Gastroesophageal sphincter (tissue), 3 donors: ENCODE results near the gene RPL3.

Experiments
- POLR2A ChIP-seq, 2 donors: fragments of 450-650 bp; IDR thresholded peaks; one replicate each; pipeline ENCODE4 v1.6.1; 2017; ENCODE audit warnings: antibody characterized with exemption in 2 of 2, mild to moderate bottlenecking in 2 of 2, moderate library complexity in 1 of 2
- POLR2AphosphoS5 ChIP-seq: sonication (generic); formaldehyde crosslinking; IDR thresholded peaks from one replicate; pipeline ENCODE4 v1.6.1; 2017; ENCODE audit warnings: antibody characterized with exemption
- TF ChIP-seq, protein P1 (sequence below), 4 experiments: fragments of 200-600 bp in 2 of 4; fragments of 450-650 bp in 2 of 4; sonication (generic) in 1 of 4; IDR thresholded peaks; one replicate each; pipeline ENCODE4 v1.5.1; 2017 to 2019; ENCODE audit warnings: antibody characterized with exemption in 4 of 4, mild to moderate bottlenecking in 2 of 4, moderate library complexity in 2 of 4

DNA sequence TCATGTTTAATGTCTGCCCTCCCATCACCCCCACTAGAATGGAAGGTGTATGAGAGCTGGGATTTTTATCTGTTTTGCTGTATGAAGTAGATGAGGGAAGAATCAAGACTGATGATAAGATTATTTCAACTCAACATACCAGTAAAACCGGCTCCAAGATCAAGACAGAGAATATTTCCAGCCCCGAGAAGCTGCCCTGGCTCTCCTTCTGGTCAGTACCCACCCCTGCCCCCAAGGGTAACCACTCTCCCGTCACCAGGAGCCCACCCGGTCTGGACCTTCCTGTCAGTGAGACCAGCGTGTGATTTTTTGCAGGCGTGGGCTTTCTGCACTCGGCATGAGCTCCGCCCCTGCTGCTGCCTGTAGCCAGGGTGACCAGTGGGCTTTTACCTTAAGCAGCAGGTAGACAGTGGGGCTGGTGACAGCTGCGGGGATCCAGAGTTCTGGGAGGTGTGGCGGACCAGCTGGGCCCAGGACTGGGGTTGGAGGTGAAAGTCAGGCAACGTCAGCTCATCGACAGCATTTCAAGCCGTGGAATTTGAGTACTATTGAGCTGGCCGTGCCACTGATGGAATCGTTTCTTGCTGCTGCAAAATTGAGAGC, 25.6 kb downstream of the RPL3 start:
- TF ChIP-seq, protein P1, sequence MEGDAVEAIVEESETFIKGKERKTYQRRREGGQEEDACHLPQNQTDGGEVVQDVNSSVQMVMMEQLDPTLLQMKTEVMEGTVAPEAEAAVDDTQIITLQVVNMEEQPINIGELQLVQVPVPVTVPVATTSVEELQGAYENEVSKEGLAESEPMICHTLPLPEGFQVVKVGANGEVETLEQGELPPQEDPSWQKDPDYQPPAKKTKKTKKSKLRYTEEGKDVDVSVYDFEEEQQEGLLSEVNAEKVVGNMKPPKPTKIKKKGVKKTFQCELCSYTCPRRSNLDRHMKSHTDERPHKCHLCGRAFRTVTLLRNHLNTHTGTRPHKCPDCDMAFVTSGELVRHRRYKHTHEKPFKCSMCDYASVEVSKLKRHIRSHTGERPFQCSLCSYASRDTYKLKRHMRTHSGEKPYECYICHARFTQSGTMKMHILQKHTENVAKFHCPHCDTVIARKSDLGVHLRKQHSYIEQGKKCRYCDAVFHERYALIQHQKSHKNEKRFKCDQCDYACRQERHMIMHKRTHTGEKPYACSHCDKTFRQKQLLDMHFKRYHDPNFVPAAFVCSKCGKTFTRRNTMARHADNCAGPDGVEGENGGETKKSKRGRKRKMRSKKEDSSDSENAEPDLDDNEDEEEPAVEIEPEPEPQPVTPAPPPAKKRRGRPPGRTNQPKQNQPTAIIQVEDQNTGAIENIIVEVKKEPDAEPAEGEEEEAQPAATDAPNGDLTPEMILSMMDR (IDR thresholded peaks at IDR 0.05): no peak
- TF ChIP-seq POLR2AphosphoS5: no peak
- no peak for TF ChIP-seq POLR2A (IDR thresholded peaks at IDR 0.05)
